Aorta (tissue), 5 donors: ENCODE measurements around the gene WDR31. TPM values are rescaled to one million over a fixed set of nuclear protein-coding genes. Genes with fewer than 3 reads are reported as not detected.
"Not testable (repeated sequence)": the region's sequence is repeated elsewhere in the genome, so short reads cannot be mapped to it uniquely, and the experiment has no call there.

Experiments used
- ATAC-seq: fragments of 200-7000 bp; cut with Tn5 transposase; one replicate; pipeline ENCODE4 v1.9.1; 2022; ENCODE audit warnings: moderate library complexity; ENCODE audit not compliant: low FRiP score
- DNase-seq, 2 donors: peaks; one replicate each; pipeline ENCODE4 v3.0.0-alpha.2; 2020
- H3K27ac ChIP-seq, 2 donors: one replicate each; pipeline ENCODE4 v1.5.1; 2013; ENCODE audit warnings: low read length in 2 of 2, mild to moderate bottlenecking in 2 of 2, moderate library complexity in 2 of 2, control low read depth in 1 of 2, inconsistent platforms in 1 of 2, low read depth in 1 of 2
- H3K27me3 ChIP-seq, 2 donors: one replicate each; pipeline ENCODE4 v1.6.1; 2013; ENCODE audit warnings: control low read depth in 1 of 2, low read length in 1 of 2, mild to moderate bottlenecking in 1 of 2, moderate library complexity in 1 of 2; ENCODE audit not compliant: insufficient read depth in 2 of 2, control insufficient read depth in 1 of 2
- H3K36me3 ChIP-seq, 2 donors: one replicate each; pipeline ENCODE4 v1.6.1; 2013; ENCODE audit warnings: control low read depth in 1 of 2, low read length in 1 of 2, mild to moderate bottlenecking in 1 of 2; ENCODE audit not compliant: insufficient read depth in 2 of 2, control insufficient read depth in 1 of 2
- H3K4me1 ChIP-seq, 2 donors: one replicate each; pipeline ENCODE4 v1.6.1; 2013; ENCODE audit warnings: low read length in 2 of 2, control low read depth in 1 of 2, mild to moderate bottlenecking in 1 of 2, moderate library complexity in 1 of 2; ENCODE audit not compliant: insufficient read depth in 2 of 2, control insufficient read depth in 1 of 2
- H3K4me3 ChIP-seq, 2 donors: one replicate each; pipeline ENCODE4 v1.5.1; 2013; ENCODE audit warnings: low read length in 2 of 2, control low read depth in 1 of 2, mild to moderate bottlenecking in 1 of 2
- H3K9me3 ChIP-seq: one replicate; pipeline ENCODE4 v1.6.1; 2013; ENCODE audit warnings: mild to moderate bottlenecking, low read length; ENCODE audit not compliant: control insufficient read depth
- WGBS, 2 donors: extraction: QIAGEN DNeasy Blood & Tissue Kit; methylation state at CpG; one replicate each; pipeline ENCODE4 v1.1.7; 2013; 5-methylcytosine and 5-hydroxymethylcytosine counted together
- intact Hi-C, 2 donors: fragments of 100-400 bp; cut with DNase I; formaldehyde crosslinking; loops; one replicate each; pipeline versions ENCODE4 v1.14.2 to v1.15.0; 2022
- polyA plus RNA-seq, 2 donors: library from polyadenylated mRNA; stranded (reverse); fragments of 200-250 nt; gene quantifications; one replicate each; pipeline ENCODE4 v1.2.3, GENCODE V29; 2013
- total RNA-seq, 2 donors: library from RNA; stranded (reverse); fragmentation: NEBNext Ultra II Directional; extraction: Animal tissue kit (Norgen Biotek cat#: 25700); gene quantifications; one replicate each; pipeline ENCODE4 v1.2.1, GENCODE V29; 2021
- donor health status: healthy with polysubstance abuse.
- donor health status: Bipolar disorder and iron deficiency.
- donor health status: DM: no; HTN: no; CAD: no.
- donor health status: DM: no; HTN: no; CAD: no.
- donor health status: DM: yes; HTN: yes; CAD: no.

The WDR31 gene
- total and polyA plus RNA-seq, 4 donors = 0.54 to 2.1 (median 1.1) TPM

DNA sequence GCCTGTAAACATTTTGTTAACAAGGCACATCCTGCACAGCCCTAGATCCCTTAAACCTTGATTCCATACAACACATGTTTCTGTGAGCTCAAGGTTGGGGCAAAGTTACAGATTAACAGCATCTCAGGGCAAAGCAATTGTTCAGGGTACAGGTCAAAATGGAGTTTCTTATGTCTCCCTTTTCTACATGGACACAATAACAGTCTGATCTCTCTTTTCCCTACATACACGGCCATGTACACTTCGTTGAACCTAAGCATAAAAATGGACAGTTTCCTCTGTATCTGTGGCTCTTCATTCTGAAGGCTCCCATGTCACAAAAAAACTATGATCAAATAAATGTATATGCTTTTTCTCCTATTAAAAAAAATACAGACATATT lies 39.7 kb upstream of the WDR31 start:
- 78 to 89% methylated on average over 2 of the region's 2 CpGs for WGBS, 2 donors
- intact Hi-C loops = loop anchor here in 1 of 2 donors (5.0 to 10.0 kb wide), 2 partner anchors 38 to 65 kb away; partner anchors contain the start of gene WDR31
- not testable (repeated sequence) for H3K36me3 ChIP-seq, ATAC-seq, H3K27ac ChIP-seq, H3K4me1 ChIP-seq, DNase-seq, H3K4me3 ChIP-seq, H3K9me3 ChIP-seq, H3K27me3 ChIP-seq

DNA sequence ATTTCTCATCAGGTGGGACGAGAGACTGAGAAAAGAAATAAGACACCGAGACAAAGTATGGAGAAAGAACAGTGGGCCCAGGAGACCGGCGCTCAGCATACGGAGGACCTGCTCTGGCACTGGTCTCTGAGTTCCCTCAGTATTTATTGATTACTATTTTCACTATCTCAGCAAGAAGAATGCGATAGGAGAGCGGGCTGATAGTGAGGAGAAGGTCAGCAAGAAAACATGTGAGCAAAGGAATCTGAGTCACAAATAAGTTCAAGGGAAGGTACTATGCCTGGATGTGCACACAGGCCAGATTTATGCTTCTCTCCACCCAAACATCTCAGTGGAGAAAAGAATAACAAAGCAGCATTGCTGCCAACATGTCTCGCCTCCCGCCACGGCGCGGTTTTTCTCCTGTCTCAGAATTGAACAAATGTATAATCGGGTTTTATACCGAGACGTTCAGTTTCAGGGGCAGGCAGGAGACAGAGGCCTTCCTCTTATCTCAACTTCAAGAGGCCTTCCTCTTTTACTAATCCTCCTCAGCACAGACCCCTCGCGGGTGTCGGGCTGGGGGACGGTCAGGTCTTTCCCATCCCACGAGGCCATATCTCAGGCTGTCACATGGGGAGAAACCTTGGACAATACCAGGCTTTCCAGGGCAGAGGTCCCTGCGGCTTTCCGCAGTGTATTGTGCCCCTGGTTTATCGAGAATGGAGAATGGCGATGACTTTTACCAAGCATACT lies 39.2 kb upstream of the WDR31 start:
- ATAC-seq, H3K27ac ChIP-seq, H3K9me3 ChIP-seq, H3K4me1 ChIP-seq, H3K36me3 ChIP-seq, DNase-seq, H3K4me3 ChIP-seq, H3K27me3 ChIP-seq: not testable (repeated sequence)
- 72 to 74% methylated on average over 24 of the region's 24 CpGs for WGBS, 2 donors
- intact Hi-C loops = loop anchor here in 1 of 2 donors (5.0 to 10.0 kb wide), 2 partner anchors 37 to 64 kb away; partner anchors contain the start of gene WDR31

DNA sequence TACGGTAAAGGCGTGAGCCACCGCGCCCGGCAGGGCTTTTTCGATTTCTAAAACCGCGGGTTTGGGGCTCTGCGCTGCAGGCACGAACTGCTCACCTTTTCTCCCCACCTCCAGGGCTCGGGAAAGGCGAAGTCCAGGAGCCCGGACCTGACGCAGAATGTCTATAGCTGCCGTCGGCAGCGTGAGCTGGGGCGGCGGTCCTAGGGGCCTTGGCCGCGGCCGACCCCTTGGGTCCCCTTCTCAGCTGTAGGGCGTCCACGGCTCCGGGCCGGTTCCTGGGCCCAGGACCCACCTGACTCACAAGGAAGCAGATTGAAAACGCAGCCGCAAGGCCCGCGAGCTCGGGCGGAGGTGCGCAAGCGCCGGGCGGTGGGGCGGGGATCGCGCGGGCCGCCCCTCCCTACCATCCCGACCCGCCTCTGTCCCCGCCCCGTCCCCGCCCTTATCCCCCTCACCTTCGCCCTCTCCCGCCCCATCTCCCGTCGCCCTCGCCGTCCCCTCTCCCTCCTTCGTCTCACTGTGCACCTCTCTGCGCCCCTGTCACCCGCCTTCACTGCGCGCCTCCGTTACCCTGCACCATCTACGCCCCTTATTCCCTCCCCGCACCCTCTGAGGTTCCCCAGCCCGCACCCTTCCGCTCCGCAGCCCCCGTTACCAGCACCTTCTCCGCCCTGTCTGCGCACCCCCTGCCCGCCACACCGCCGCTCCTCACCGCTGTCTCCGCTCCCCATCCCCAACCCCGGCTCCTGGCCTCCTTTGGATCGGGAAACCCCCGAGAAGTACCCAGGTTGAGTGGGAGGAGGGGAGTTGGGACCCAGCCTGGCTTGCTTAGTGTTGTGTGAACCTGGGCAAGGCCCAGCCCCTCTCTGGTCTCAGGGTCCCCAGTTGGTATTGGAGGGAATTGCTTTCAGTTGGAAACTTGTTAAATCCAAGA lies 36.8 kb upstream of the WDR31 start, which contains the start of gene HDHD3:
Gene HDHD3, minus strand, starts transcription at position 353 of the 934 bp plus-strand sequence. CDS start 2,632 bp downstream, outside the sequence.
- intact Hi-C loops = loop anchor here in 1 of 2 donors (5.0 to 10.0 kb wide), 2 partner anchors 35 to 62 kb away; partner anchors contain the start of gene WDR31
- WGBS, 2 donors = 0 to 1% methylated on average over 55 to 74 of the region's 74 CpGs

DNA sequence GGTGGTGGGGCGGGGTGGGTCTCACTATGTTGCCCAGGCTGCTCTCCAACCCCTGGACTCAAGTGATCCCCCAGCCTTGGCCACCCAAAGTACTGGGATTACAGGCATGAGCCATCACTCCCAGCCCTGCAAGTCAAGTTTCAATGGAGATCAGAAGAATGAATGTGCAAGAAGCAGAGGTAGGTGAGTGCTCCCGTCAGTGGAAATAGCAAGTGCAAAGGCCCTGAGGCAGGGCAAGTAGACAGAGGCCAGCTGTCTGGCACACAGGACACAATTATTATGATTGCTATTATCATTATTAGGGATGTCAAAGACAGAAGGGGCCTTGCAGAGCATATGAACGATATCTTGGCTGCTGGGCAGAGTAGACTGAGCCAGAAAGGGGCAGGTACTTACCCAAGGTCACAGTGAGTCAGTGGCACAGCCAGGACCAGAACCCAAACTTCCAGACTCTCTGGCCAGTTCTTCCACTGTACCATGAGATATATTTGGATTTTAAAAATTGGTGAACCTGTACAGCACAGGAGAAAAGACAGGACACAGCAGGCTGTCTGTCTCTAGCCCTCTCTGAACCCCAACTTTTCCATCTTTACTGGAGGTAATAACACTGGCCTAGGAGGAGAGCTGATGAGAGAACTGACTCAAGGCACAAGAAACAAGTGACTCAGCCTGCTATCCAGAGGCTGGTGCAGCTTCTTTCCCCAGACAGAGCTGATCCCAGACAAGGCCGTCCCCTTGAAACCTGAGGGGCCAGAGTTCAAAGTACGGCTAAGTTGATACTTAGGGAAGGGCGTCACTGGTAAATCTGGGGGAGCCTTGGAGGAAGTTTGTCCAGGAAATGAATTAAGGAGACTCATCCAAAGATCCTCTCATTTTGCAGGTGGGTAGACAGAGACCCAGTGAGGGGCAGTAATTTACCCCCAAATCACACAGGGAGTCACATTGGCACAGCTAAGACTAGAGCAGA lies 35.3 kb upstream of the WDR31 start:
- ATAC-seq (no peak), DNase-seq (no peak)
- Histone ChIP-seq H3K4me1 (peaks cover 0 to 4% of the 10 kb centered on the region in 2 donors), H3K27me3 (no peaks in the 10 kb centered on the region), H3K27ac (no peak overlapping the region), H3K4me3 (no peak overlapping the region), H3K9me3 (no peaks in the 10 kb centered on the region), H3K36me3 (peaks cover 0 to 4% of the 10 kb centered on the region in 2 donors)
- WGBS, 2 donors = 92 to 95% methylated on average over 6 of the region's 6 CpGs
- intact Hi-C loops = loop anchor here in 1 of 2 donors (5.0 to 10.0 kb wide), 2 partner anchors 33 to 61 kb away; partner anchors contain the start of gene WDR31

More for the DNA sequence above, 36.8 kb upstream of the WDR31 start, which contains the start of gene HDHD3:
- peak within 1 kb of the TSS; percentile 22 to 98 for H3K4me3 ChIP-seq
- H3K9me3 ChIP-seq = no peaks in the 10 kb centered on the region
- DNase-seq = peak; percentile 88 to 92
- H3K27ac ChIP-seq = peak within 1 kb of the TSS in 1 of 2 donors; percentile 66
- peak; percentile 92 for ATAC-seq
- H3K36me3 ChIP-seq = peaks cover 0 to 4% of the 10 kb centered on the region in 2 donors
- H3K4me1 ChIP-seq = peaks cover 0 to 2% of the 10 kb centered on the region in 2 donors
- H3K27me3 ChIP-seq = no peaks in the 10 kb centered on the region

DNA sequence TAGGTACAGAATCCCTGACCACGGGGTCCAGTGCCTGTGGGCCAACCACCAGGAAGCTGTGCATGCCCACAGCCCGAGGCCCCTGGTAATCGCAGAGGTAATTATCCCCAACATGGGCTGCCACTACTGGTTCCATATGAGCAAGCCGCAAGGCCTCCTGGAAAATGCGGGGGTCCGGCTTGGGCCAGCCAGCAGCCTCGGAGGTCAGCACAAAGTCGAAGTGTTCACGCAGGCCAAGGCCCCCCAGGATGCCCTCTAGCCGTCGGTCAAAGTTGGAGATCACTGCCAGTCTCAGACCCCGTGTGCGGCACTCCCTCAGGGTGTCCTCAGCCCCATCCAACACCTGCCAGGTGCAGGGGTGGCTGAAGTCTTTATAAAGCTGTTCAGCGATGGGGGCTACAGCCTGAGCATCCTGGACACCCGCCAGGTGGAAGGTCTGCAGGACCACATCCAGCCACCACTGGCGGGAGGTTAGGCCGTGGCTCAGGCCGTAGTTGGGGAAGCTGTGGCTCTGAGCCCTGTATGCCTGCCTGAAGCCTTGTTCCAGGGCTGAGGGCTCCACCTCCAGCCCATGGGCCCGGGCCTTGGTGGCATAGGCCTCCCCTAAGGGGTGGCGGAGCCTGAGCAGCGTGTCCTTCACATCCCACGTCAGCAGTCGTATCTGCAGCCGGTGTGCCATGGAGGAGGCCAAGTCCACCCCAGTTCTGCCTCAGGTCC lies 33.8 kb upstream of the WDR31 start:
- 90% methylated on average over 23 to 24 of the region's 24 CpGs for WGBS, 2 donors
- Histone ChIP-seq H3K36me3 (peaks cover 0 to 4% of the 10 kb centered on the region in 2 donors), H3K27me3 (no peaks in the 10 kb centered on the region), H3K4me3 (no peak overlapping the region), H3K4me1 (peaks cover 0 to 4% of the 10 kb centered on the region in 2 donors), H3K9me3 (no peaks in the 10 kb centered on the region), H3K27ac (no peak overlapping the region)
- no peak for DNase-seq
- intact Hi-C loops = loop anchor here in 1 of 2 donors (10.0 kb wide), 1 partner anchor 59 kb away; no protein-coding TSS in a partner anchor
- no peak for ATAC-seq

DNA sequence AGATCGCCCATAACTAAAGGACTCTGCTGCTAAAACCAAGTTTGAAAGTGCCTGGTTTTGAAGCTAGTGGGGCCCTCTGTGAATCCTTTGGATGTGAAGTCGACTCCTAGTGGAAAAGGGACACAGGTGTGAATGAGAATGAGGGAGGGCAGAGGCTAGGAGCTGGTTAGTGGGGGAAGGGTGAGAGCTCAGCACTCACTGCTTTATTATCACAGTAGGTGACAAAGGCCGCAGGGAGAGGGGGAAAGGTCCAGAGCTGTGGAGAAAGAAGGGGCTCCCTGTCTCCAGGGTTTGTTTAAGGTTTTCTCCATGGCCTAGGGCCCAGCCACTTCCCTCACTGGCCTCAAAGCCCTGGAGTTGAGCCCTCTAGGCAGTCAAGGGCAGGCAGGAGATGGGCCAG lies 33.2 kb upstream of the WDR31 start:
- Histone ChIP-seq H3K27me3 (no peaks in the 10 kb centered on the region), H3K4me3 (no peak overlapping the region), H3K9me3 (no peaks in the 10 kb centered on the region), H3K27ac (no peak overlapping the region), H3K36me3 (peaks cover 0 to 4% of the 10 kb centered on the region in 2 donors), H3K4me1 (peaks cover 0 to 4% of the 10 kb centered on the region in 2 donors)
- DNase-seq (no peak), ATAC-seq (no peak)
- 74 to 77% methylated on average over 3 of the region's 3 CpGs for WGBS, 2 donors
- intact Hi-C loops = loop anchor here in 1 of 2 donors (10.0 kb wide), 1 partner anchor 58 kb away; no protein-coding TSS in a partner anchor

DNA sequence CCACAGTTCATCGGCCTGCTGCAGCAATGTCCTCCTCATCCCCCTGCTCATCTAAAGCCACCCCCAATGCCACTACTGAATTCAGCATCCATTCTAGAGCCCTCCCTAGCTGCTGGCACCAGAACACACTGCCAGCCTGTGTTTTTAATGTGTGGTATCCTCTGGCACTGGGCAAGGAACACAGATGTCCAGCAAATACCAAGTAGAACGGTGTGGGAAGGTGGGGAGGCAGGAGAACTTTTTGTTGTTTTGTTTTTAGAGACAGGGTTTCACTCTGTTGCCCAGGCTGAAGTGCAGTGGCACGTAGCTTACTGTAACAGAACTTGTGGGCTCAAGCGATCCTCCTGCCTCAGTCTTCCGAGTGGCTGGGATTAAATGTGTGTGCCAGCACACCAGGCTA lies 32.0 kb upstream of the WDR31 start:
- 44 to 46% methylated on average over 5 of the region's 5 CpGs for WGBS, 2 donors
- Histone ChIP-seq H3K9me3 (no peaks in the 10 kb centered on the region), H3K27ac (no peak overlapping the region), H3K36me3 (peaks cover 0 to 4% of the 10 kb centered on the region in 2 donors), H3K4me1 (peaks cover 0 to 4% of the 10 kb centered on the region in 2 donors), H3K27me3 (no peaks in the 10 kb centered on the region), H3K4me3 (no peak overlapping the region)
- no peak for ATAC-seq
- intact Hi-C loops = loop anchor here in 1 of 2 donors (10.0 kb wide), 1 partner anchor 57 kb away; no protein-coding TSS in a partner anchor
- DNase-seq = no peak
